ENCODE measurements around the gene ZNF385B.

ZNF385B gene

GRCh38 chr2:179694963-179695362 is 166.4 kb downstream of the ZNF385B start:
- DNase-seq (no peak), ATAC-seq (replicated peaks) (no peak)
- no peaks in the 10 kb centered on the region for H3K9me3 Mint-ChIP-seq
- no peak overlapping the region for H3K27ac Mint-ChIP-seq
- H3K27me3 Mint-ChIP-seq: no peaks in the 10 kb centered on the region
- H3K4me1 Mint-ChIP-seq (ENCODE audit: low read depth in 2 of 2): no peaks in the 10 kb centered on the region
- H3K36me3 Mint-ChIP-seq (ENCODE audit: insufficient read depth): no peaks in the 10 kb centered on the region
- no peak overlapping the region for H3K4me3 Mint-ChIP-seq

GRCh38 chr2:179692610-179693009 is 168.8 kb downstream of the ZNF385B start:
- no peak overlapping the region for H3K4me3 Mint-ChIP-seq
- H3K9me3 Mint-ChIP-seq: peaks cover 0 to 7% of the 10 kb centered on the region in 2 donors
- H3K36me3 Mint-ChIP-seq (ENCODE audit: insufficient read depth): no peaks in the 10 kb centered on the region
- no peaks in the 10 kb centered on the region for H3K27me3 Mint-ChIP-seq
- H3K27ac Mint-ChIP-seq: no peak overlapping the region
- H3K4me1 Mint-ChIP-seq (ENCODE audit: low read depth in 2 of 2): no peaks in the 10 kb centered on the region
- no peak for ATAC-seq (replicated peaks)
- DNase-seq: no peak

- no peak overlapping the region for H3K27ac Mint-ChIP-seq
- no peak overlapping the region for H3K4me3 Mint-ChIP-seq
- ATAC-seq (replicated peaks) (no peak), DNase-seq (no peak)
- no peaks in the 10 kb centered on the region for H3K4me1 Mint-ChIP-seq (ENCODE audit: low read depth in 2 of 2)
- no peaks in the 10 kb centered on the region for H3K36me3 Mint-ChIP-seq (ENCODE audit: insufficient read depth)
- peaks cover 0 to 7% of the 10 kb centered on the region in 2 donors for H3K9me3 Mint-ChIP-seq
- no peaks in the 10 kb centered on the region for H3K27me3 Mint-ChIP-seq
These were observed 169.4 kb downstream of the ZNF385B start for GRCh38 chr2:179692043-179692442.

- peaks cover 0 to 7% of the 10 kb centered on the region in 2 donors for H3K9me3 Mint-ChIP-seq
- H3K27ac Mint-ChIP-seq: no peak overlapping the region
- ATAC-seq (replicated peaks): no peak
- no peaks in the 10 kb centered on the region for H3K36me3 Mint-ChIP-seq (ENCODE audit: insufficient read depth)
- H3K27me3 Mint-ChIP-seq: no peaks in the 10 kb centered on the region
- no peaks in the 10 kb centered on the region for H3K4me1 Mint-ChIP-seq (ENCODE audit: low read depth in 2 of 2)
- DNase-seq: no peak
- no peak overlapping the region for H3K4me3 Mint-ChIP-seq
These were observed 170.2 kb downstream of the ZNF385B start for GRCh38 chr2:179691235-179691634.

GRCh38 chr2:179686718-179687342 is 174.6 kb downstream of the ZNF385B start:
- H3K36me3 Mint-ChIP-seq (ENCODE audit: insufficient read depth): no peaks in the 10 kb centered on the region
- no peak for ATAC-seq (replicated peaks)
- H3K4me3 Mint-ChIP-seq: no peak overlapping the region
- H3K9me3 Mint-ChIP-seq: peaks cover 0 to 7% of the 10 kb centered on the region in 2 donors
- H3K27ac Mint-ChIP-seq: no peak overlapping the region
- DNase-seq: no peak
- H3K27me3 Mint-ChIP-seq: no peaks in the 10 kb centered on the region
- H3K4me1 Mint-ChIP-seq (ENCODE audit: low read depth in 2 of 2): no peaks in the 10 kb centered on the region

GRCh38 chr2:179686069-179686468 is 175.3 kb downstream of the ZNF385B start:
- Mint-ChIP-seq H3K9me3 (peaks cover 0 to 7% of the 10 kb centered on the region in 2 donors), H3K27ac (no peak overlapping the region), H3K4me3 (no peak overlapping the region), H3K4me1 (ENCODE audit: low read depth in 2 of 2) (no peaks in the 10 kb centered on the region), H3K27me3 (no peaks in the 10 kb centered on the region), H3K36me3 (ENCODE audit: insufficient read depth) (no peaks in the 10 kb centered on the region)
- DNase-seq (no peak), ATAC-seq (replicated peaks) (no peak)

GRCh38 chr2:179685146-179685545 is 176.3 kb downstream of the ZNF385B start:
- DNase-seq: no peak
- no peaks in the 10 kb centered on the region for H3K36me3 Mint-ChIP-seq (ENCODE audit: insufficient read depth)
- peaks cover 0 to 7% of the 10 kb centered on the region in 2 donors for H3K9me3 Mint-ChIP-seq
- no peaks in the 10 kb centered on the region for H3K4me1 Mint-ChIP-seq (ENCODE audit: low read depth in 2 of 2)
- no peaks in the 10 kb centered on the region for H3K27me3 Mint-ChIP-seq
- no peak overlapping the region for H3K4me3 Mint-ChIP-seq
- ATAC-seq (replicated peaks): no peak
- H3K27ac Mint-ChIP-seq: no peak overlapping the region

- Mint-ChIP-seq H3K4me1 (ENCODE audit: low read depth in 2 of 2) (no peaks in the 10 kb centered on the region), H3K4me3 (no peak overlapping the region), H3K27ac (no peak overlapping the region), H3K36me3 (ENCODE audit: insufficient read depth) (no peaks in the 10 kb centered on the region), H3K9me3 (no peaks in the 10 kb centered on the region), H3K27me3 (no peaks in the 10 kb centered on the region)
- DNase-seq (no peak), ATAC-seq (replicated peaks) (no peak)
These were observed 178.7 kb downstream of the ZNF385B start for GRCh38 chr2:179682756-179683155.

GRCh38 chr2:179677746-179678505 is 183.5 kb downstream of the ZNF385B start:
- ATAC-seq (replicated peaks): no peak
- peaks cover 0 to 2% of the 10 kb centered on the region in 2 donors for H3K9me3 Mint-ChIP-seq
- H3K36me3 Mint-ChIP-seq (ENCODE audit: insufficient read depth): no peaks in the 10 kb centered on the region
- H3K27ac Mint-ChIP-seq: no peak overlapping the region
- no peaks in the 10 kb centered on the region for H3K4me1 Mint-ChIP-seq (ENCODE audit: low read depth in 2 of 2)
- no peak overlapping the region for H3K4me3 Mint-ChIP-seq
- no peak for DNase-seq
- no peaks in the 10 kb centered on the region for H3K27me3 Mint-ChIP-seq

- H3K9me3 Mint-ChIP-seq: peaks cover 0 to 2% of the 10 kb centered on the region in 2 donors
- no peaks in the 10 kb centered on the region for H3K4me1 Mint-ChIP-seq (ENCODE audit: low read depth in 2 of 2)
- no peaks in the 10 kb centered on the region for H3K27me3 Mint-ChIP-seq
- no peak overlapping the region for H3K27ac Mint-ChIP-seq
- ATAC-seq (replicated peaks) (no peak), DNase-seq (no peak)
- no peak overlapping the region for H3K4me3 Mint-ChIP-seq
- no peaks in the 10 kb centered on the region for H3K36me3 Mint-ChIP-seq (ENCODE audit: insufficient read depth)
These were observed 184.2 kb downstream of the ZNF385B start for GRCh38 chr2:179677077-179677688.

GRCh38 chr2:179675435-179675834 is 186.0 kb downstream of the ZNF385B start:
- ATAC-seq (replicated peaks): no peak
- Mint-ChIP-seq H3K9me3 (peaks cover 0 to 2% of the 10 kb centered on the region in 2 donors), H3K4me3 (no peak overlapping the region), H3K4me1 (ENCODE audit: low read depth in 2 of 2) (no peaks in the 10 kb centered on the region), H3K27me3 (no peaks in the 10 kb centered on the region), H3K36me3 (ENCODE audit: insufficient read depth) (no peaks in the 10 kb centered on the region), H3K27ac (no peak overlapping the region)
- DNase-seq: no peak

GRCh38 chr2:179671043-179671981 is 190.1 kb downstream of the ZNF385B start:
- H3K9me3 Mint-ChIP-seq: peaks cover 0 to 2% of the 10 kb centered on the region in 2 donors
- no peaks in the 10 kb centered on the region for H3K27me3 Mint-ChIP-seq
- H3K27ac Mint-ChIP-seq: no peak overlapping the region
- no peak for DNase-seq
- no peaks in the 10 kb centered on the region for H3K36me3 Mint-ChIP-seq (ENCODE audit: insufficient read depth)
- no peak for ATAC-seq (replicated peaks)
- no peak overlapping the region for H3K4me3 Mint-ChIP-seq
- H3K4me1 Mint-ChIP-seq (ENCODE audit: low read depth in 2 of 2): no peaks in the 10 kb centered on the region

GRCh38 chr2:179669196-179669595 is 192.2 kb downstream of the ZNF385B start:
- Mint-ChIP-seq H3K36me3 (ENCODE audit: insufficient read depth) (no peaks in the 10 kb centered on the region), H3K4me1 (ENCODE audit: low read depth in 2 of 2) (no peaks in the 10 kb centered on the region), H3K27ac (no peak overlapping the region), H3K9me3 (no peaks in the 10 kb centered on the region), H3K4me3 (no peak overlapping the region), H3K27me3 (no peaks in the 10 kb centered on the region)
- ATAC-seq (replicated peaks) (no peak), DNase-seq (no peak)
